HuH-7 (cell line): Measurements from ENCODE around the gene CEMIP.

ENCODE experiments used
- DNase-seq: peaks from one replicate; pipeline ENCODE4 v3.0.0; 2011; ENCODE audit warnings: low spot score

Gene CEMIP

GRCh38 chr15:80785335-80785734 is 6.2 kb downstream of the CEMIP start:
- no peak for DNase-seq

GRCh38 chr15:80785811-80786354 is 6.7 kb downstream of the CEMIP start:
- DNase-seq, result no peak

DNA sequence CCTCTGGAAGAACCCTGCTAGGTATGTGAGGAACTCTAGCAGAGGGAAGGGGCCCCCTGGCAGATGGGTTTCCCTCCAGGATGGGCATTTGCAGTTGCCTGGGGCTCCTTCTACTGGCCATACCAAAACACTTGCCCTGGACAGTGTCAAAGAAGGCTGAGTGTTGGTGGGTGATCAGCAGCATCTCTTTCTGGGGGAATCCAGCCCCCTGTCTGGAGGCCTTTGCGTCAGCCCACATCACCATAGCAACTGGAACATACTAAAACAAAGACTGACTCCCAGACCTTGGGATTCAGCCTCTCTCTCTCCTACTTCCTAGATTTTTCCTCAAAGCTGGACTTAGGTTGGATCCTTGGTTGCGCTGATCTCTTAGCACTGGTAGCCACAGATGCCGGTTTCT is 8.1 kb downstream of the CEMIP start:
- no peak for DNase-seq

DNA sequence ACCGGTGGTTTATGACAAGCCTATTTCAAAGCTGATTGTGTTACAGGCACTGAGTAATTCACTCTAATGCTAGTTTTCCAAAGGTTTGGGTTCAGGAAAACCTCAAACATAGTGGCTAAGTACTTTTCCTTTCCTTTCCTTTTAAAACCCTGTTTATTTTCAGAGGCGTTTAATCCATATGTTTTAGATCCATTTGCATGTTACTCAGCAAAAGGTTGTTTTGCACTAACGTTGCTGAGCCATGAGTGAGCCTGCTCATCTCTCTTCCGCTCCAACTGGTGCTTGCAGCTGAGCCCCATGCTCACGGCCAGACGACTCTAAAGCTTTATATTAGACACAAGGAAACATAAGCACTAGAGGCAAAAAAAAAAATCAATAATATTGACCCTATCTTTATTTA is 9.4 kb downstream of the CEMIP start:
- DNase-seq, result no peak

DNA sequence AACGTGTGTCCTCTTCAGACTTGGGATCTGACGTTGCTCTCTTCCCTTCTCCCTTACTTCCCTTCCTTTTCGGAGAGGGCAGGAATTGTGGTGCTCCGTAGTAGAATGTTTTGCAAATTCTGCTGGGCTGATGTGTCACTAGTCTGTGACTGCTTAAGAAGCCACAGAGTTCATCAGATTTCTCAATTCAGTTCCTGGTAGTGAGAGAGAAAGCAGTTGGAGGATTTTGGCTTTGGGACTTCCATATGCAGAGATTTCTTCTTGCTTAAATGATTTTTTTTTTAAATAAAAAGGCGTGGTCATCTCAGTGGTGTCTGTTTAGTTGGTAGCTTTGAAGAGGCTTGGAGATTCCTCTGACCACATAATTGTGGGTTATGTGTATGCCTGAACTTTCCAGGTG is 10.1 kb downstream of the CEMIP start:
- no peak for DNase-seq

- no peak for DNase-seq
Measured at GRCh38 chr15:80789796-80790195, 10.6 kb downstream of the CEMIP start.

- DNase-seq, result no peak
Measured at GRCh38 chr15:80790236-80790635, 11.1 kb downstream of the CEMIP start.

DNA sequence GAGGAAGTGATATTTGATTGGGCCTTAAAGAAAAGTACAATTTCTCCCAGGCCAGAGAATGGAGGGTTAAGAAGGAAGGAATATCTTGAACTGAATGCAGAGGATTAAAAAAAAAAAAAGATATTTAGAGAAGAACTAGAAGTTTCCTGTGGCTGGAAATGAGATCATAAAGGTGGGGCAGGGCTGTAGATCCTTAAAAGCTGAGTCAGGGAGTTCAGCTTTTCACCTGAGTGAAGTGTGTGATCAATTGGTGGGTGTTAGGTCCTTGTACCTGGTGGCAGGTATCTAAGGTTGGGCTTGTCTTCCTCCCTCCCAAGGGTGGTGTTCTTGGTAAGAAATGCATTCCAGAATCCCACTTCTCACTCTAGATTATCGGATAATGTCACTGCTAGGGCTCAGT is 11.8 kb downstream of the CEMIP start:
- no peak for DNase-seq

DNA sequence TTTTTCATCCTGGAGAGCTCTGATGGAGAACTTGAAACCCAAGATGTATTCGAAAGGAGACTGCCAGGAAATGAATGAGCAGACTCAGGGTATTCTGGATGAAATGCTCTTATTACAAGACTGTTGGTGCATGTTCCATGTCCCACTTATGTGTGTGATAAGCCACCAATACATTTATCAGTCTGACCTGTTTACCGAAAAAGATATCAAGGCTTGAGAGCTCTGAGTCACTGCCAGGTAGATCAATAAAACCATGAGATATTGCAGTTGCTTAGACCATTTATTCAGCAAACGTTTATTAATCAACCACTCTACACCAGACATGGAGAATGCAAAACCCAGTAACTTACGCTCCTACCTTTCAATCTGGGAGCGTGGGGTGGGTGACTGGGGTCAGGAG is 17.2 kb downstream of the CEMIP start:
- no peak for DNase-seq

GRCh38 chr15:80798911-80799310 is 19.7 kb downstream of the CEMIP start:
- DNase-seq, result no peak

- no peak for DNase-seq
Measured at GRCh38 chr15:80800067-80800466, 20.9 kb downstream of the CEMIP start.

DNA sequence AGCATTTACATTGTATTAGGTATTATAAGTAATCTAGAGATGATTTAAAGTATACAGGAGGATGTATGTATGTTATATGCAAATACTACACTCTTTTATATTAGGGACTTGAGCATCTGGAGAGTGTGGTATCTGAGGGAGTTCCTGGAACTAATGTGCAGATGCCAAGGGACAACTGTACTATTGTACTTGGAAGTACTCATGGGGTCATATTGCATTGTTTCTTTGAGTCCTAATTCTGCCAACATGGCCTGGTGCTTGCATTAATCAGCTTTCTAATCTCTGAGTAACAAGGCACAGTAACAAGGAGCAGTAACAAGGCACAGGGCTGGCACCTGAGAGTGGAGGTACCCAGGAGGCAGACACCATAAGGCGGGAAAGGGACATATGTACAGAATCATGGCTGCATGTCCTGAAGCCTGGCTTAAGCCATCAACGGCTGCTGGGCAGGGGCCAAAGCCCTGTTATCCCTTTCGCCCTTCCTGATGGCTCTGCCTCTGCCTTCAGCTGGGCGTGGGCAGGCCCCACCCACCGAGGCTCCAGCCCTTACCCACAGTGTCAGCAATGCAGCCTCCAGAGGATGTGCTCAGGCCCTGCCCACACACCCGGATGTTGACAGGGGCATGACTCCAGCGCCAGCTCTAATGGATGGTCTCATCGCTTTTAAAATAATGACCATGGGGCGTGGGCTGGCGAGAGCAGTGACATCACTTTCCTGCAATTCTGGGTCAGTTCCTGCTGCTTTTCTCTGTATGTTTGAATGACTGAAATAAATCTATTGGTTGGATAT is 22.9 kb downstream of the CEMIP start:
- DNase-seq, result no peak

- DNase-seq, result no peak
Measured at GRCh38 chr15:80803580-80804525, 24.7 kb downstream of the CEMIP start.

DNA sequence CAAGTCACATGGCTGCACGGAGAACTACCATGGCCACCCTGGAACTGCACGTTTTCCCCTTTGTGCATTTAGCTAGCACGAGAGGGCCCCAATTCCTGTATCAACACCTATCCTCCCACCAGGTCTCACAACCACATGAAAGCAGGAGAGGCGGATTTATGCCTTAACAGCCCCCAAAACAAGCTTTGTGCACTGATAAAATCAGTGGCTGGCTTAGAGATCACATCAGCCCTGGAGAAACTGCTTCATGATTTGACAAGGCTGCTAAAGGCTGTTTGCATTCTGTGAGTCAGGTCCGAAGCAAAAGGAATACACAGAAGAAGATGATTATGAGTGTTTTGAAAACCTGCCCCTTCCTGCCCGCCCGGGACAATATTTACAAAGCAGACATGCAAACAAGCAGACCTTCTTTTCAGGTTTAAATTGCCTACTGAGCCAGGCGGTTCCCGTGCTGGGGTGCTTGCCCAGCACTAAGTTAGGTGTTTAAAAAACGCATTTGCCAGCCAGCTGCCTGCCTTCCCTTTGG is 25.9 kb downstream of the CEMIP start:
- DNase-seq, result no peak

DNA sequence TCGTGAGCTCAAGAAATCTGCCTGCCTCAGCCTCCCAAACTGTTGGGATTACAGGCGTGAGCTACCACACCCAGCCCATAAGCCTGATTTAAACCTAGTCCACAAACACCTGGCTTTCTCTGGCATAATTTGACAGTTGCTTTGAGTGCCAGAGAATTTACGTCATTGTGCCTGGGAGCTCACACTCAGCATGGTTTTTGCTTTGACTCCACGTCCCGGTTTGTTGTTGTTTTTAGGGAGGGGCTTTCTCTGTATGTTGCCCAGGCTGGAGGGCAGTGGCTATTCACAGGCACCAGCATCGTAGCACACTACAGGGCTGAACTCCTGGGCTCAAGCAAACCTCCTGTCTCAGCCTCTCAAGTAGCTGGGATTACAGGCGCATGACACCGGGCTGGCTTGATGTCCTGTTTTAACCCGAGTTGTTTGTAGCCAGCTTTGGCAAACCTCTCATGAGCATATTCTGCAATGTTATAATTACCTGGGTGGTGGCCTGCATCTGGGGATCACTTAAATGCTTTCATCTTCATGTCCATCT is 32.7 kb downstream of the CEMIP start:
- no peak for DNase-seq

DNA sequence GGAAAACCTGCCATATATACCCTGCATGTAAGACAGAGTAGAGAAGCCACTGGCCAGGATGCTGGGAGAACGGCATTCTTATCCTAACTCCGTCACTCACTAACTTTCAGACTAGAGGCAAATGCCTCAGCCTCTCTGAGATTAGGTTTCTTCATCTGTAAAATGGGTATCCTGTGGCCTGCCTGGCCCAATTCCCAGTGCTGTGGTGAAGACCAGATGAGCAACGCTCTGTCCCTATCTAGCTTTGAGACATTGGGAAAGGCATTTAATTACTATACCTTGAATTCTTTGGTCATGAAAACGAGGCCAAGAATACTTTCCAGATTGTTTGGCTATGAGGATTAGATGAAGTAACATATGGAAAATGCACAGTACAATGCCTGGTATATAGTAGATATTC is 35.9 kb downstream of the CEMIP start:
- no peak for DNase-seq

DNA sequence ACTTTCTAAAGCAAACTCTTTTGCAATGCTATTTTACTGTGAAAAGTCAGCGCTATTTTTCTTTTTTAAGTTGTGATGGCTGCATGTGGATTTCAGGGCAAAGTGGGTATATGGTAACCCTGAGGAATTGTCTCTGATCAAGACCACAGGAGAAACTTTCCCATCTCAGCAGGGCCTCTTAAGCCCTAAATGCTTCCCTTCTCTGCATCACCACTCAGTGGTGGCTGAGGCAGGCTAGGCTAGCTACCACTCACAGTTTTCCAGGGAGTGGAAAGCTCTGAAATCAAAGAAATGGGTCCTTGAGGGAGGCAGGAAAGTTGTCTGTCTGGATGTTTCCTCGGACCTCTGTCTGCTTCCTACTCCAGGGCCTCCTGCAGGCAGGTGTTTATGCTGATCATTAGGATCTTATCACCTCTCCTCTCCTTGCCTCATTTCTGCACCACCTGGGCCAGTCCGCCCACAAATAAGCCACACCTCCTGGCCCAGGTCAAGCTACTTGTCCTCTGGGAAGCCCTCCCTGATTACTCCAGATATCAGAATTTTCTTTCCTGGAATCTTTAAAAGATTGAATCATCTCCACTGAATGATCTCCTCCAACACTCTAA is 37.0 kb downstream of the CEMIP start:
- no peak for DNase-seq

DNA sequence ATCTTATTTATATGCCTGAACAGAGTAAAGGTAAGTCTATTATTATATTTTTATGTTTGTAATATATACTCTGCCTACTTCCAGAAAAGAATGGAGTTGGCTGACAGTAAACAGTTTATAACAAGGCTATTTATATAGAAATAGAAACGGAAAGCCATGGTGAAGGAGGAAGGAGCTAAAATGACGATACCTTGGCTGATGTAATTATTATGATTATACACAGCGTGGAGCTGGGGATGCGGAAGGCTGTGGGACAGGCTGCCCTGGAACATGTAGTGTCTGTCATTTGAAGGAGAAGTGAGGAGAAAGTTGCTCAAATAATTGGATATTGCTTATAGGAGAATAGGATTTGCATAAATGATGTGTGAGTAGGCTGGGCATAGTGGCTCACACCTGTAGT is 37.8 kb downstream of the CEMIP start:
- DNase-seq, result no peak

- DNase-seq, result no peak
Measured at GRCh38 chr15:80817901-80818300, 38.7 kb downstream of the CEMIP start.

DNA sequence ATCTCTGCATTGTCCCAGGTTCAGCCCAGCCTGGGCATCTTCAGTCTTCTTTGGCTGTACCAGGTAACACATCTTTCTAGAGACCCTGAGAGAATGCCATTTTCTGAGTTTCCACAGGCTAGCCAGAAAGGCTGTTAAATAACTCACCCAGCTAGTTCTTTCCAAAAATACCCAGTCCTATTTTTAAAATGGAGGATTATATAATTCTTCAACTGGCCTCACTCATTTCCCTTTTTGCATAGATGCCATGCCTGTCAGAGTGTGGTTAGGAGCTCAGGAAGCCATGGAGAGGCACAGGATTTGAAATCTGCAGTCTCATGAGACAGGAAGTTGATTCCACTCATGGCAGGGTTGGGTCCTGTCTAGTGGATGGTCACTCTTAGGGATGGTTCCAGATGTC is 39.8 kb downstream of the CEMIP start:
- no peak for DNase-seq

- no peak for DNase-seq
Measured at GRCh38 chr15:80820092-80820491, 40.9 kb downstream of the CEMIP start.

- no peak for DNase-seq
Measured at GRCh38 chr15:80822256-80822655, 43.1 kb downstream of the CEMIP start.
